HUES64 (cell line): ENCODE data around the gene ROR2.

Experiments
- H3K27ac ChIP-seq: 2 replicates; pipeline ENCODE4 v1.7.0; 2013; ENCODE audit warnings: low read depth, low read length, inconsistent platforms
- H3K27me3 ChIP-seq: 2 replicates; pipeline ENCODE4 v1.6.1; 2013; ENCODE audit warnings: mild to moderate bottlenecking, low read length; ENCODE audit not compliant: insufficient read depth
- H3K36me3 ChIP-seq: 2 replicates; pipeline ENCODE4 v1.6.1; 2013; ENCODE audit warnings: mild to moderate bottlenecking, low read length; ENCODE audit not compliant: insufficient read depth
- H3K4me1 ChIP-seq: 2 replicates; pipeline ENCODE4 v1.6.1; 2013; ENCODE audit warnings: mild to moderate bottlenecking, low read length, moderate library complexity; ENCODE audit not compliant: insufficient read depth
- H3K4me3 ChIP-seq: 2 replicates; pipeline ENCODE4 v1.5.1; 2013; ENCODE audit warnings: mild to moderate bottlenecking, low read length, moderate library complexity
- H3K9ac ChIP-seq: 2 replicates; pipeline ENCODE4 v1.6.1; 2013; ENCODE audit warnings: mild to moderate bottlenecking, low read depth, low read length
- H3K9me3 ChIP-seq: 2 replicates; pipeline ENCODE4 v1.6.1; 2013; ENCODE audit warnings: low read depth, low read length; ENCODE audit not compliant: insufficient read depth
- WGBS: fragments of 150-250, 120-280 bp; methylation state at CpG from one replicate; pipeline ENCODE4 v1.1.7; 2013; ENCODE audit warnings: missing lambda C conversion rate; 5-methylcytosine and 5-hydroxymethylcytosine counted together

Gene ROR2

GRCh38 chr9:91768507-91768906 is 181.5 kb downstream of the ROR2 start:
- Histone ChIP-seq H3K9ac (no peak overlapping the region), H3K4me1 (peaks cover 5% of the 10 kb centered on the region), H3K9me3 (peaks cover 8% of the 10 kb centered on the region; the same call in 1 of the 2 replicates), H3K27me3 (no peaks in the 10 kb centered on the region), H3K36me3 (no peaks in the 10 kb centered on the region), H3K27ac (no peak overlapping the region), H3K4me3 (no peak overlapping the region)
- 89% methylated on average over 15 of the region's 15 CpGs for WGBS

GRCh38 chr9:91766315-91767069 is 183.5 kb downstream of the ROR2 start:
- Histone ChIP-seq H3K4me1 (no peaks in the 10 kb centered on the region), H3K27me3 (no peaks in the 10 kb centered on the region), H3K9ac (no peak overlapping the region), H3K9me3 (peaks cover 8% of the 10 kb centered on the region; the same call in 1 of the 2 replicates), H3K4me3 (no peak overlapping the region), H3K36me3 (no peaks in the 10 kb centered on the region), H3K27ac (no peak overlapping the region)
- WGBS = 93% methylated on average over 8 of the region's 8 CpGs

GRCh38 chr9:91765296-91765695 is 184.7 kb downstream of the ROR2 start:
- 95% methylated on average over 1 of the region's 1 CpG for WGBS
- Histone ChIP-seq H3K27me3 (no peaks in the 10 kb centered on the region), H3K9ac (no peak overlapping the region), H3K36me3 (no peaks in the 10 kb centered on the region), H3K4me1 (no peaks in the 10 kb centered on the region), H3K4me3 (no peak overlapping the region), H3K9me3 (peaks cover 8% of the 10 kb centered on the region; the same call in 1 of the 2 replicates), H3K27ac (no peak overlapping the region)

GRCh38 chr9:91764661-91765060 is 185.4 kb downstream of the ROR2 start:
- Histone ChIP-seq H3K4me3 (no peak overlapping the region), H3K27ac (no peak overlapping the region), H3K9ac (no peak overlapping the region), H3K9me3 (peaks cover 8% of the 10 kb centered on the region; the same call in 1 of the 2 replicates), H3K4me1 (no peaks in the 10 kb centered on the region), H3K36me3 (no peaks in the 10 kb centered on the region), H3K27me3 (no peaks in the 10 kb centered on the region)
- 94% methylated on average over 2 of the region's 2 CpGs for WGBS

- no peaks in the 10 kb centered on the region for H3K36me3 ChIP-seq
- WGBS = 86% methylated on average over 4 of the region's 4 CpGs
- peaks cover 8% of the 10 kb centered on the region; the same call in 1 of the 2 replicates for H3K9me3 ChIP-seq
- H3K4me1 ChIP-seq = no peaks in the 10 kb centered on the region
- no peaks in the 10 kb centered on the region for H3K27me3 ChIP-seq
- H3K4me3 ChIP-seq = no peak overlapping the region
- no peak overlapping the region for H3K27ac ChIP-seq
- H3K9ac ChIP-seq = no peak overlapping the region
Measured at GRCh38 chr9:91761362-91761761, 188.7 kb downstream of the ROR2 start.

DNA sequence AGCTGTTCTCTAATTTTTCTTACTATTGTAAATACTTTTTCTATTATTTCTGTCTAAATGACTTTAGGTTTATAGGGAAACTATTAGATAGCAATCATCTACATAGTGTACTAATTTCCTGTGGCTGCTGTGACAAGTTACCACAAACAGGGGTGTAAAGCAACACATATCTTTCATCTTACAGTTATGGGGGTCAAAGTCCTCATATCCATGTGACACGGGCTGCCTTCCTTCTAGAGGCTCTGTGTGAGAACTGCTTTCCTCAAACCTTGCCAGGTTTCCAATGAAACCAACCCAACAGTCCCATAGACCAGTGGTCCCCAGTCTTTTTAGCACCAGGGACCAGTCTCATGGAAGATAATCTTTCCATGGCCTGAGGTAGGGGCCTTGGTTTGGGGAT is 189.1 kb downstream of the ROR2 start:
- H3K9me3 ChIP-seq = peaks cover 8% of the 10 kb centered on the region; the same call in 1 of the 2 replicates
- 89% methylated on average over 1 of the region's 1 CpG for WGBS
- H3K27me3 ChIP-seq = no peaks in the 10 kb centered on the region
- no peak overlapping the region for H3K4me3 ChIP-seq
- no peaks in the 10 kb centered on the region; the same call in 1 of the 2 replicates for H3K4me1 ChIP-seq
- no peak overlapping the region for H3K9ac ChIP-seq
- no peak overlapping the region for H3K27ac ChIP-seq
- no peaks in the 10 kb centered on the region for H3K36me3 ChIP-seq

DNA sequence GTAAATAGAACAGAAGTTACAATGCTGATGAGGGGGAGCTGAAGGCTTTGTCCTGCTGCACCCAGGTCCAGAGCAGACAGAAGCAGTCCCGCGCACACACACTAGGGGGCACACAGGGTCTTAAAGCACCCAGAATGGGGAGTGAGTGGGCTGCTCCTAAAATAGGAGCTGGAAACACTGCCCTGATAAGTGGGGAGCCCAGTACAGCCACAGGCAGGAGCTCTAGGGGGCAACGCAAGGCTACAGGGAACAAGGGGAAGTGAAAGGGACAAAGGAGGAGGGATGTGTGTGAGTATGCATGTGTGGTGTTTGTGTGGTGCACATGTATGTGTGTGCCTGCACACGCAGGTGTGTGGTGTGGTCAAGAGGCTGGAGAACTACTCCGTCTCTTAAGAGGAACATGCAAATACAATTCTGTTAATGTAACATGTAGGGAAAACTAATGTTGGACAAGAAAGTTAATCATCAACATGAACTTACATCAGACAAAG is 191.5 kb downstream of the ROR2 start:
- Histone ChIP-seq H3K36me3 (peaks cover 2% of the 10 kb centered on the region; the same call in 1 of the 2 replicates), H3K9me3 (no peaks in the 10 kb centered on the region), H3K4me3 (no peak overlapping the region), H3K27ac (no peak overlapping the region), H3K9ac (no peak overlapping the region), H3K27me3 (no peaks in the 10 kb centered on the region), H3K4me1 (peaks cover 3% of the 10 kb centered on the region; the same call in 1 of the 2 replicates)
- WGBS = 63% methylated on average over 5 of the region's 5 CpGs

- Histone ChIP-seq H3K27me3 (no peaks in the 10 kb centered on the region), H3K4me3 (no peak overlapping the region), H3K36me3 (peaks cover 2% of the 10 kb centered on the region; the same call in 1 of the 2 replicates), H3K27ac (no peak overlapping the region), H3K9ac (no peak overlapping the region), H3K4me1 (peaks cover 3% of the 10 kb centered on the region; the same call in 1 of the 2 replicates), H3K9me3 (no peaks in the 10 kb centered on the region)
- 96% methylated on average over 4 of the region's 4 CpGs for WGBS
Measured at GRCh38 chr9:91757782-91758181, 192.2 kb downstream of the ROR2 start.

- Histone ChIP-seq H3K9ac (no peak overlapping the region), H3K4me3 (no peak overlapping the region), H3K4me1 (peaks cover 3% of the 10 kb centered on the region; the same call in 1 of the 2 replicates), H3K27me3 (no peaks in the 10 kb centered on the region), H3K36me3 (peaks cover 2% of the 10 kb centered on the region; the same call in 1 of the 2 replicates), H3K9me3 (no peaks in the 10 kb centered on the region), H3K27ac (0 out of 2 replicates have a peak overlapping the region, but pooled peaks have one; percentile 22)
- 97% methylated on average over 4 of the region's 4 CpGs for WGBS
Measured at GRCh38 chr9:91756510-91756780, 193.6 kb downstream of the ROR2 start.

DNA sequence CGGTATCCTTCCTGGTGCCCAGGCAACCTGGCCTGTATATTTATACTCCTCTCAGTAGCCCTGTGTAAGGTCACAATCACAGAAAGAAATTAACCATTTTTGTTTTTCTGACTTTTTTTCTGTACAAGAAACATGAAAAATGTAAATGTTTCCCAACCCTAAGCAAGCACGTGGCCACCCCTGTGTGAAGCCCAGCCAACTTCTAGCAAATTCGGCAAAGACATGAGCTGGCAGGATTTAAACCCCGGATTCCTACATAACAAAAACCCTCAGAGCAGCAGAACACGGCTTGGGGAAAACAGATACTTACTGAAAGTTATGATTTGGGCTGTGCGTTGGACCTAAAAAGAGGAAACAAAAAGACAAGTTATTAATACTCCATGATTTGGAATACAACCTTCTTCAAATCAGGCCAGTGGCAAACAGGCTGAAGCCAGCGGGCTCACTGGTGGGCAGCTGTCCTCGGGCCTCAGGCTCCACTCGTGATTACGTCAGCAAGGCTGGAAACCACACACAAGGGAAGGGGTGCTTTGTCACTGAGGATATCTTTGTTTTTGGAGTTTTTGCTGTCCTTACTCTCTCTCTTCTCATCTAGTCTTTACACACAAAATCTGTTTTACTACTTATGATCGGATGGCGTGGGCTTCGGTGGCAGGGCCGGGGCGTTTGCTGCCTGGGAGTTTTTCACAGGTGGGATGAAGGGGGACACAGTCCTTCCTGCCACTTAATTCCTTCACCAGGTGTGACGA is 194.1 kb downstream of the ROR2 start:
- no peaks in the 10 kb centered on the region for H3K27me3 ChIP-seq
- H3K36me3 ChIP-seq = peaks cover 2% of the 10 kb centered on the region; the same call in 1 of the 2 replicates
- no peaks in the 10 kb centered on the region for H3K9me3 ChIP-seq
- no peak overlapping the region for H3K4me3 ChIP-seq
- peaks cover 3% of the 10 kb centered on the region; the same call in 1 of the 2 replicates for H3K4me1 ChIP-seq
- WGBS = 93% methylated on average over 15 of the region's 16 CpGs
- no peak overlapping the region for H3K9ac ChIP-seq
- H3K27ac ChIP-seq = 0 out of 2 replicates have a peak overlapping the region, but pooled peaks have one; percentile 22

GRCh38 chr9:91753711-91754110 is 196.3 kb downstream of the ROR2 start:
- H3K4me3 ChIP-seq = no peak overlapping the region
- H3K9me3 ChIP-seq = no peaks in the 10 kb centered on the region
- peaks cover 3% of the 10 kb centered on the region; the same call in 1 of the 2 replicates for H3K4me1 ChIP-seq
- no peaks in the 10 kb centered on the region for H3K27me3 ChIP-seq
- no CpG with 5 or more reads among the region's 2 CpGs for WGBS
- no peak overlapping the region for H3K27ac ChIP-seq
- H3K36me3 ChIP-seq = peaks cover 2% of the 10 kb centered on the region; the same call in 1 of the 2 replicates
- H3K9ac ChIP-seq = no peak overlapping the region
